A549 (cell line): ENCODE data around the gene GPR142. TPM values are rescaled to one million over a fixed set of nuclear protein-coding genes. Genes with fewer than 3 reads are reported as not detected.

ENCODE experiments used
- ATAC-seq, 2 experiments: fragments of 200-7000 bp in 1 of 2; fragments of >200 bp in 1 of 2; cut with Nextera tagmentation in 1 of 2; cut with Tn5 transposase in 1 of 2; 3 replicates each; pipeline versions ENCODE4 v1.8.0 to v1.9.1; 2018 to 2020; ENCODE audit warnings: mild to moderate bottlenecking in 1 of 2, moderate library complexity in 1 of 2
- CTCF ChIA-PET: fragments of 300-600 bp; sonication (Branson Sonifier 250); formaldehyde crosslinking; extraction: SDS; loops from one replicate; lab custom pipeline; 2021; ENCODE audit warnings: antibody characterized with exemption, inconsistent platforms; lab: Yijun Ruan, JAX
- POLR2A ChIA-PET: fragments of 350-600 bp; formaldehyde crosslinking; extraction: SDS; loops from one replicate; lab custom pipeline; 2021; ENCODE audit warnings: antibody characterized with exemption, inconsistent platforms; lab: Yijun Ruan, JAX
- DNase-seq, 2 experiments: peaks; one replicate each; pipeline versions ENCODE4 v3.0.0 to v3.0.0-alpha.2; 2011 to 2016; ENCODE audit warnings: low read depth in 1 of 2, low spot score in 1 of 2
- FAIRE-seq: peaks from 2 replicates; lab custom pipeline; 2011; peaks lifted over from hg19 to GRCh38; lab: Jason Lieb, UNC
- H3K27ac ChIP-seq, 2 experiments: fragments of >200 bp; sonication (Bioruptor Twin); formaldehyde crosslinking; 3 replicates each; pipeline ENCODE4 v1.5.1; 2016 to 2017
- H3K4me1 ChIP-seq: fragments of >200 bp; sonication (Bioruptor Twin); formaldehyde crosslinking; 3 replicates; pipeline ENCODE4 v1.6.1; 2016
- H3K4me2 ChIP-seq: fragments of >200 bp; sonication (Bioruptor Twin); formaldehyde crosslinking; 3 replicates; pipeline ENCODE4 v1.6.1; 2016
- H3K4me3 ChIP-seq: fragments of >200 bp; sonication (Bioruptor Twin); formaldehyde crosslinking; 3 replicates; pipeline ENCODE4 v1.5.1; 2016
- H3K9me3 ChIP-seq: fragments of >200 bp; sonication (Bioruptor Twin); formaldehyde crosslinking; 3 replicates; pipeline ENCODE4 v1.6.1; 2016
- BHLHE40 ChIP-seq: IDR thresholded peaks from 2 replicates; pipeline ENCODE4 v1.6.1; 2012; ENCODE audit warnings: low read depth, low read length, inconsistent platforms
- CBX2 ChIP-seq: fragments of 200-600 bp; sonication (generic); IDR thresholded peaks from 2 replicates; pipeline ENCODE4 v1.6.1; 2016; ENCODE audit warnings: low read depth, mild to moderate bottlenecking, borderline replicate concordance
- CEBPB ChIP-seq, 2 experiments: fragments of >200 bp in 1 of 2; sonication (Bioruptor Twin) in 1 of 2; formaldehyde crosslinking in 1 of 2; IDR thresholded peaks; 2 replicates each; pipeline ENCODE4 v1.6.1; 2012 to 2016
- ESRRA ChIP-seq: fragments of 150-350 bp; IDR thresholded peaks from 2 replicates; pipeline ENCODE4 v1.6.1; 2014; ENCODE audit warnings: mild to moderate bottlenecking, low read length, borderline replicate concordance
- FOSL2 ChIP-seq, 2 experiments: fragments of 450-650 bp in 1 of 2; fragments of >200 bp in 1 of 2; sonication (Bioruptor Twin) in 1 of 2; formaldehyde crosslinking; IDR thresholded peaks; 2 replicates each; pipeline versions ENCODE4 v1.5.0 to v1.6.1; 2016 to 2020; ENCODE audit warnings: mild to moderate bottlenecking in 1 of 2, moderate library complexity in 1 of 2
- HEYL ChIP-seq: fragments of 250-450 bp; sonication (Bioruptor Pico); IDR thresholded peaks from 2 replicates; pipeline ENCODE4 v1.8.0; 2021; ENCODE audit warnings: mild to moderate bottlenecking, moderate library complexity
- HOXB13 ChIP-seq: fragments of 250-450 bp; sonication (Bioruptor Pico); IDR thresholded peaks from 2 replicates; pipeline ENCODE4 v1.5.0; 2020; ENCODE audit warnings: low read depth, mild to moderate bottlenecking, moderate library complexity
- JUN ChIP-seq, 2 experiments: fragments of >200 bp; sonication (Bioruptor Twin); formaldehyde crosslinking; IDR thresholded peaks; 2 replicates in 1 of 2; 3 replicates in 1 of 2; pipeline ENCODE4 v1.6.1; 2016 to 2017
- MAFK ChIP-seq: fragments of 450-650 bp; IDR thresholded peaks from 2 replicates; pipeline ENCODE4 v1.6.1; 2014; ENCODE audit not compliant: partially characterized antibody
- NFE2L2 ChIP-seq: fragments of 150-350 bp; conservative IDR thresholded peaks from 2 replicates; pipeline ENCODE4 v1.6.1; 2014; ENCODE audit warnings: low read length
- NR3C1 ChIP-seq: fragments of >200 bp; sonication (Bioruptor Twin); formaldehyde crosslinking; IDR thresholded peaks from 3 replicates; pipeline ENCODE4 v1.6.1; 2017
- PHF8 ChIP-seq: fragments of 200-600 bp; sonication (generic); IDR thresholded peaks from 2 replicates; pipeline ENCODE4 v1.6.1; 2016; ENCODE audit warnings: low read depth, mild to moderate bottlenecking, antibody characterized with exemption, moderate library complexity, borderline replicate concordance
- RNF2 ChIP-seq: fragments of 200-600 bp; sonication (generic); IDR thresholded peaks from 2 replicates; pipeline ENCODE4 v1.6.1; 2016; ENCODE audit warnings: low read depth, mild to moderate bottlenecking, antibody characterized with exemption, moderate library complexity, borderline replicate concordance
- SMC3 ChIP-seq: fragments of >200 bp; sonication (Bioruptor Twin); formaldehyde crosslinking; IDR thresholded peaks from 3 replicates; pipeline ENCODE4 v1.6.1; 2018; ENCODE audit warnings: inconsistent platforms
- TFCP2L1 ChIP-seq: fragments of 250-450 bp; sonication (Bioruptor Pico); IDR thresholded peaks from 2 replicates; pipeline ENCODE4 v1.5.0; 2021; ENCODE audit warnings: mild to moderate bottlenecking
- TP53 ChIP-seq: fragments of 250-450 bp; sonication (Bioruptor Pico); IDR thresholded peaks from 2 replicates; pipeline ENCODE4 v1.5.0; 2021; ENCODE audit warnings: mild to moderate bottlenecking, moderate library complexity
- ZC3H11A ChIP-seq: fragments of 450-650 bp; IDR thresholded peaks from 2 replicates; pipeline ENCODE4 v1.6.1; 2014; ENCODE audit warnings: antibody characterized with exemption, mild to moderate bottlenecking
- ZFP36 ChIP-seq: fragments of 450-650 bp; IDR thresholded peaks from 2 replicates; pipeline ENCODE4 v1.6.1; 2014; ENCODE audit warnings: borderline replicate concordance; ENCODE audit not compliant: partially characterized antibody
- ZNF302 ChIP-seq: fragments of 250-450 bp; sonication (Bioruptor Pico); IDR thresholded peaks from 2 replicates; pipeline ENCODE4 v1.9.0; 2021; ENCODE audit warnings: inconsistent platforms, mild to moderate bottlenecking, moderate library complexity
- ZSCAN20 ChIP-seq: fragments of 250-450 bp; sonication (Bioruptor Pico); IDR thresholded peaks from 2 replicates; pipeline ENCODE4 v1.8.0; 2022; ENCODE audit warnings: mild to moderate bottlenecking, moderate library complexity
- WGBS: methylation state at CpG from one replicate; pipeline ENCODE4 v1.1.6; 2017; ENCODE audit errors: missing lambda C conversion rate; 5-methylcytosine and 5-hydroxymethylcytosine counted together
- polyA plus RNA-seq, 4 experiments: library from polyadenylated mRNA; depleted of rRNA in 3 of 4; stranded (reverse); fragments of >200 nt; fragmentation: RNase III in 1 of 4; extraction: RNeasy Plus Mini Kit Qiagen cat#74134 plus additional on column Dnase treatment in 1 of 4; gene quantifications; 2 replicates in 3 of 4; 3 replicates in 1 of 4; pipeline ENCODE4 v1.2.3, GENCODE V29; 2011 to 2017
- TF ChIP-seq, protein P1 (sequence below): IDR thresholded peaks from 2 replicates; pipeline ENCODE4 v1.6.1; 2012; ENCODE audit warnings: low read depth, borderline replicate concordance
- TF ChIP-seq, protein P2 (sequence below): fragments of >200 bp; sonication (Bioruptor Twin); formaldehyde crosslinking; IDR thresholded peaks from 2 replicates; pipeline ENCODE4 v1.6.1; 2016
- TF ChIP-seq, protein P3 (sequence below): fragments of 450-650 bp; IDR thresholded peaks from 2 replicates; pipeline ENCODE4 v1.6.1; 2014; ENCODE audit warnings: antibody characterized with exemption
- TF ChIP-seq, protein P4 (sequence below): IDR thresholded peaks from 2 replicates; pipeline ENCODE4 v1.6.1; 2012
- TF ChIP-seq, protein P5 (sequence below): fragments of 200-600 bp; sonication (generic); IDR thresholded peaks from 2 replicates; pipeline ENCODE4 v1.6.1; 2016; ENCODE audit warnings: antibody characterized with exemption, mild to moderate bottlenecking, moderate library complexity

The GPR142 gene
- polyA plus RNA-seq, 2 of the 4 experiments (the other 2 are of a cell fraction): not detected

DNA sequence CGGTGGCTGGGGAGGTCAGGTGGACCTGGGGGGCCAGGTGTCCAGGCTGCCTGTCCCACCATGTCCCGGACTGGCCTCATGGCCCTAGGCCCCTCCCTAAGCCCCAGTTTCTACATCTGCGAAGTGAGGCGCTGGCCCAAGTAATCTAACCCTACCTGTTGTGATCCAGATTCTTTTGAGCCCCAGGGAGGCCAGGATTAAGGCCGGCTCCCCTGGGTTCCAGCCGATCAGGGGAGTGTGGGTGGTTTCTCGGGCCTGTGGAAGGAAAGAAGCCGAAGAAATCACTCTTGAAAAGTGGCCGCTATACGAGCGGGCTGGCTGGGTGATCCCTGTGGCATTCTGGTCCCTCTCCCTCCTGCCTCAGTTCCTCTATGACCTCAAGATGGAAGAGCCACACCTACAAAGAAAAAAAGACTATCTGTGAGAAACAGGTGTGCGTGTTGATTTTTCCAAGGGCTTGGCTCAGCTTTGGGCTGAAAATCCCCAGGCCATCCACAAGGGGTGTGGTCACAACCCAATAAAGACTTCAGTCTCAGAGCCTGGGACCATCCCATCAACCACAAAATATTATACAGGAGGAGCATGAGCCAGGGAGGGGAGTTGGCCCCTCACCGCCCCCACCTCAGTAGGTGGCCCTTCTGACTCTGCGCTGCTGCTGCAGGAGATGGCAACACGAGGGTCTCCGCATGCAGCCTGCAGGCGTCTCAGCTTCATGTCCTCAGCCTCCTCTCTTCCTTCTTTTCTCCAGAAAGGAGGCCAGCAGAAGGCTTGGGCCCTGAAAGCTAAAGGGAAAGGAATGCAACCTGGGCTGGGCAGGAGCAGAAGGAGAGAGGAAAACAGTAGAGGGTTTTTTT, 20.3 kb downstream of the GPR142 start:
- POLR2A ChIA-PET: no interaction called here
- no peak overlapping the region for H3K27ac ChIP-seq
- no peaks in the 10 kb centered on the region for H3K9me3 ChIP-seq
- CTCF ChIA-PET: interaction anchor here (1.2 to 2.9 kb wide), 4 partner anchors 8 to 51 kb away, joined by 4 to 27 read pairs (median 6); no protein-coding TSS in a partner anchor
- no peak overlapping the region for H3K4me3 ChIP-seq
- peak in 1 of 2 experiments; percentile 34; a peak in 1 of 6 replicates for ATAC-seq
- H3K4me2 ChIP-seq: no peak overlapping the region
- 78% methylated on average over 17 of the region's 17 CpGs for WGBS
- no peak for FAIRE-seq
- no peaks in the 10 kb centered on the region for H3K4me1 ChIP-seq
- DNase-seq: no peak
- no peak for TF ChIP-seq SMC3
- no peak for TF ChIP-seq ZNF302 (CRISPR knock-in tag)
- TF ChIP-seq, protein P1, sequence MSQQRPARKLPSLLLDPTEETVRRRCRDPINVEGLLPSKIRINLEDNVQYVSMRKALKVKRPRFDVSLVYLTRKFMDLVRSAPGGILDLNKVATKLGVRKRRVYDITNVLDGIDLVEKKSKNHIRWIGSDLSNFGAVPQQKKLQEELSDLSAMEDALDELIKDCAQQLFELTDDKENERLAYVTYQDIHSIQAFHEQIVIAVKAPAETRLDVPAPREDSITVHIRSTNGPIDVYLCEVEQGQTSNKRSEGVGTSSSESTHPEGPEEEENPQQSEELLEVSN: no peak
- no peak for TF ChIP-seq FOSL2 (IDR thresholded peaks at IDR 0.05)
- TF ChIP-seq FOSL2 (CRISPR knock-in tag; IDR thresholded peaks at IDR 0.05): no peak
- TF ChIP-seq RNF2: no peak
- TF ChIP-seq, protein P2, sequence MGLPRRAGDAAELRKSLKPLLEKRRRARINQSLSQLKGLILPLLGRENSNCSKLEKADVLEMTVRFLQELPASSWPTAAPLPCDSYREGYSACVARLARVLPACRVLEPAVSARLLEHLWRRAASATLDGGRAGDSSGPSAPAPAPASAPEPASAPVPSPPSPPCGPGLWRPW: no peak
- TF ChIP-seq, protein P3, sequence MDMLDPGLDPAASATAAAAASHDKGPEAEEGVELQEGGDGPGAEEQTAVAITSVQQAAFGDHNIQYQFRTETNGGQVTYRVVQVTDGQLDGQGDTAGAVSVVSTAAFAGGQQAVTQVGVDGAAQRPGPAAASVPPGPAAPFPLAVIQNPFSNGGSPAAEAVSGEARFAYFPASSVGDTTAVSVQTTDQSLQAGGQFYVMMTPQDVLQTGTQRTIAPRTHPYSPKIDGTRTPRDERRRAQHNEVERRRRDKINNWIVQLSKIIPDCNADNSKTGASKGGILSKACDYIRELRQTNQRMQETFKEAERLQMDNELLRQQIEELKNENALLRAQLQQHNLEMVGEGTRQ: no peak
- no peak for TF ChIP-seq BHLHE40
- TF ChIP-seq MAFK: no peak
- TF ChIP-seq CEBPB (IDR thresholded peaks at IDR 0.05): no peak
- TF ChIP-seq TP53 (CRISPR knock-in tag): no peak

DNA sequence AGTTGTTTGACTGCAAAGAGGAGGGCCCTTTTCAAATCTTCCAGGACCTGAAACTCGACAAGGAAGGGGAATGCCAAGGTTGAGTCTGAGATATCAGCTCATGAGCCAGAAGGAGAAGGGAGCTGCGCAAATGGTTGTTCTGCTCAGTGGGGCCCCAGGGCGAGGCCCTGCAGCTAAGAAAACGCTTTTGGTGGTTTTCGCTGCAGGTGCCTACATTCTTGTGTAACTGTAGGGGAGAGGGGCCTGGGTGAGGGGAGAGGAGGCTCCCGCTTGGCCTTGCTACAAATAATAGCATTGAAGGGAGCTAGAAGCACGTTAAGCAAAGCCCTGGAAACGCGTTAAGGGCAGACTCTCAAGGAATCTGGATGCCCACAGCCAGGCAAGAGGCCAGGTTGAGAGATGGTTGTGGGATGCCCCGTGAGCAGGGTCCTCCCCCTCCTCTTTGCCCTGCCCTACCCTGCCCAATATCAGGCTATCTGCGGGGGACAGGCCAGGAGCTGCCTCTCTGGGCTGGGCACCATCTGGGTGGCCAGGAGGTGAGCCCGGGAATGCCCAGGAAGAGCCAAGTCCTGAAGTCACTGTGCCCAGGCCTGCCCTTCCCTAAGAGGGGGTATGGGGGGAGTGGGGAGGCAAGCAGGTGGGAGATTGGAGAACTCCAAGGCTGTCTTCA, 21.9 kb downstream of the GPR142 start:
- POLR2A ChIA-PET: no interaction called here
- DNase-seq (no peak), FAIRE-seq (no peak), ATAC-seq (peak; percentile 27 to 28; a peak in 3 of 6 replicates)
- CTCF ChIA-PET: interaction anchor here (1.1 to 2.7 kb wide), 4 partner anchors 10 to 213 kb away, joined by 3 to 27 read pairs (median 4); no protein-coding TSS in a partner anchor
- Histone ChIP-seq H3K27ac (no peak overlapping the region), H3K4me2 (no peak overlapping the region), H3K9me3 (no peaks in the 10 kb centered on the region), H3K4me1 (no peaks in the 10 kb centered on the region), H3K4me3 (no peak overlapping the region)
- TF ChIP-seq ZC3H11A: no peak
- TF ChIP-seq HOXB13: no peak
- TF ChIP-seq NFE2L2: no peak
- TF ChIP-seq HEYL (CRISPR knock-in tag): no peak
- no peak for TF ChIP-seq SMC3
- no peak for TF ChIP-seq NR3C1
- TF ChIP-seq ZFP36: no peak
- TF ChIP-seq ZSCAN20 (CRISPR knock-in tag): no peak
- TF ChIP-seq, protein P1: no peak
- no peak for TF ChIP-seq CBX2
- no peak for TF ChIP-seq TFCP2L1 (CRISPR knock-in tag)
- TF ChIP-seq, protein P4, sequence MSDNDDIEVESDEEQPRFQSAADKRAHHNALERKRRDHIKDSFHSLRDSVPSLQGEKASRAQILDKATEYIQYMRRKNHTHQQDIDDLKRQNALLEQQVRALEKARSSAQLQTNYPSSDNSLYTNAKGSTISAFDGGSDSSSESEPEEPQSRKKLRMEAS: no peak
- no peak for TF ChIP-seq ESRRA
- TF ChIP-seq, protein P3: no peak
- no peak for TF ChIP-seq PHF8
- TF ChIP-seq RNF2: no peak
- no peak for TF ChIP-seq JUN (IDR thresholded peaks at IDR 0.05)
- no peak for TF ChIP-seq TP53 (CRISPR knock-in tag)
- TF ChIP-seq, protein P5, sequence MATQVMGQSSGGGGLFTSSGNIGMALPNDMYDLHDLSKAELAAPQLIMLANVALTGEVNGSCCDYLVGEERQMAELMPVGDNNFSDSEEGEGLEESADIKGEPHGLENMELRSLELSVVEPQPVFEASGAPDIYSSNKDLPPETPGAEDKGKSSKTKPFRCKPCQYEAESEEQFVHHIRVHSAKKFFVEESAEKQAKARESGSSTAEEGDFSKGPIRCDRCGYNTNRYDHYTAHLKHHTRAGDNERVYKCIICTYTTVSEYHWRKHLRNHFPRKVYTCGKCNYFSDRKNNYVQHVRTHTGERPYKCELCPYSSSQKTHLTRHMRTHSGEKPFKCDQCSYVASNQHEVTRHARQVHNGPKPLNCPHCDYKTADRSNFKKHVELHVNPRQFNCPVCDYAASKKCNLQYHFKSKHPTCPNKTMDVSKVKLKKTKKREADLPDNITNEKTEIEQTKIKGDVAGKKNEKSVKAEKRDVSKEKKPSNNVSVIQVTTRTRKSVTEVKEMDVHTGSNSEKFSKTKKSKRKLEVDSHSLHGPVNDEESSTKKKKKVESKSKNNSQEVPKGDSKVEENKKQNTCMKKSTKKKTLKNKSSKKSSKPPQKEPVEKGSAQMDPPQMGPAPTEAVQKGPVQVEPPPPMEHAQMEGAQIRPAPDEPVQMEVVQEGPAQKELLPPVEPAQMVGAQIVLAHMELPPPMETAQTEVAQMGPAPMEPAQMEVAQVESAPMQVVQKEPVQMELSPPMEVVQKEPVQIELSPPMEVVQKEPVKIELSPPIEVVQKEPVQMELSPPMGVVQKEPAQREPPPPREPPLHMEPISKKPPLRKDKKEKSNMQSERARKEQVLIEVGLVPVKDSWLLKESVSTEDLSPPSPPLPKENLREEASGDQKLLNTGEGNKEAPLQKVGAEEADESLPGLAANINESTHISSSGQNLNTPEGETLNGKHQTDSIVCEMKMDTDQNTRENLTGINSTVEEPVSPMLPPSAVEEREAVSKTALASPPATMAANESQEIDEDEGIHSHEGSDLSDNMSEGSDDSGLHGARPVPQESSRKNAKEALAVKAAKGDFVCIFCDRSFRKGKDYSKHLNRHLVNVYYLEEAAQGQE: no peak
- WGBS: 71% methylated on average over 12 of the region's 12 CpGs
